Measurements from ENCODE around the gene RANBP3. TPM values are rescaled to one million over a fixed set of nuclear protein-coding genes. Genes with fewer than 3 reads are reported as not detected.

Gene RANBP3
- total and polyA plus RNA-seq, 2 of the 8 experiments (the other 6 are each of a cell fraction or from before 2014, with no cell fraction given): 95.4 to 122 TPM

DNA sequence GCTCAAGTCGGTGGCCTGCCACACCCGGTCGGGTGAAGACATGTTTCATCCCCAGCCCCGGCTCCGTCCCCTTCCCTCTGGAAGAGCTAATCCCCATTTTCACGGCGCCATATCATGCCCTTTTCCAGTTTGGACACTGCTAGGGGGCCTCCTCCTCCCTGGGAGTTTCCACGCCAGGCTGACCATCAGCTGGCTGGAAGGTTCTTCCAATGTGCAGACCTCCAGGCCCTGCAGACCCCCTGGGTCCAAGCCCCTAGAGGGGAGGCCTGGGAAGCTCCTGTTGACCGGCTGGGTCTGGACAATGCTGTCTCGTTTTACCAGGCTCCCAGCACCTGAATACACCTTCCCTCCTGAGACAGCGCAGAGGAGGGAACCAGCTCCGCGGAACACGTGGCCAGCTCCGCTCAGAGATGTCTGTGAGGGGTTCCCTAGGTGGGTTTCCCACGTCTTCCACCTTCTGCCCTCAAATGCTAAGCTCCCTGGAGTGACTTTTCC, 44.7 kb upstream of the RANBP3 start (continued):
- no peak for TF ChIP-seq SUZ12 (IDR thresholded peaks at IDR 0.05; ENCODE audit: low read length)
- no peak for TF ChIP-seq SIX5 (IDR thresholded peaks at IDR 0.05; ENCODE audit: low read depth, low read length)

All from H1 (cell line).